NCI-H2081 treated with DMSO at 0.1 percent for 48 hours (cell line): ENCODE measurements around the gene STK38.
A peak's percentile ranks its signal among the peaks of the same experiment; 100 is the strongest.

ENCODE experiments used
- DNase-seq: peaks from one replicate; lab custom pipeline; 2025; lab: John Stamatoyannopoulos, UW

Gene STK38

GRCh38 chr6:36563928-36564284 lies 16.6 kb upstream of the STK38 start:
- no peak for DNase-seq

- no peak for DNase-seq
Measured at GRCh38 chr6:36563237-36563927, 16.1 kb upstream of the STK38 start.

- no peak for DNase-seq
Measured at GRCh38 chr6:36560822-36561221, 13.5 kb upstream of the STK38 start.

DNA sequence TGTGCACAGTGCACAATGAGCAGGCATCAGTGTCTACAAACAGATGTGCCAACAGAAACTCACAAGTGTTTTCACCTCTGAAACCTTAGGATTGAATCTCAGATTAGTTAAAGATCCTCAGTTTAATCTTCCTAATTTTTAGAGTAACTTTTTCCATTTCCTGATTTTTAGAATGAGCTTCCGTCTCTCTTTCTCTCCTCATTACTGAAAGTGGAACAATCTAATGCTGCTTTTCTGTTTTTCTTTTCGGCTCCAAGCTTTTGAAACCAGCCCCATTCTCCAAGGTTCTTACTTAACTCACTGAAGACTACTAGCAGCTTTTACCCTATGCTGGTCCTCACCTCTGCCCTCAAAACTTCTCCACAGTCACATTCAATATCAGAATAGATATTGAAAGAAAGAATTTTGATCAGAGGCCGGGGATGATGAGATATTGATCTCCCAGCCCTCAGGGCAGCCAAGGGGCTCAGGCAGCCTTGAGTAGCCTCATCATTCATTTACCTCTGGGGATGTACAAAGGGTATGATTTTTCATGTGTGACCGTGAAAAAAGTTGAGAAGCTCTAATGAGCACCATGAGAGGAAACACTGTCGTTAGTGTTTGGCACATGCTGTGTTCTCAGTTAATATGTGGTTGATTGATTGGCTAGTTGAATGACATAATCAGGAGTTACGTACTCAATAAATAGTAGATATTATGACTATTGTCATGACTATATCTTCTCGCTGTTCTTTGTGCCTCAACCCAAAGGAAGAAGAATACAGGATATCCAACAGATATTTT lies 11.9 kb upstream of the STK38 start:
- DNase-seq = no peak

- DNase-seq = no peak
Measured at GRCh38 chr6:36556281-36556680, 9.0 kb upstream of the STK38 start.

DNA sequence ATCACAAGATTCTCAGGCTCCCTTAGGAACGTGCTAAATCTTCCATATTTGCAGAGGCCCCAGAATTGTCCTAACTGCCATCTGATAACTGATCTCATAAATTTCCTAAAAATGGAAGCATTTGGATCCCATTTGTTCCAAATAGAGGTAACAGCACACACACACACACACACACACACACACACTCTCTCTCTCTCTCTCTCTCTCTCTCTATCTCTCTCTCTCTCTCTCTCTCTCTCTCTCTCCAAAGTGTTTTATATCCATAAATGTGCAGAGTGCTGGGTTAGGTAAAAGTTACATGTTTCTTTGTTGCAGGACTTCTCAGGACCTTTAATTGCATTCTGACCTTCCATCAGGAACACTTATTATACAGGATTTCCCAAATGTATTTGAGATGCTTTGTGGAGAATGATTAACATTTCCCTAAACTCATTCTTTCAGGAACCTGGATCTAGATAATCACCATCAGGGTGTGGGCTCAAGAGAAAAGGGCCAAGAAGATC lies 8.5 kb upstream of the STK38 start:
- DNase-seq = no peak

- DNase-seq = no peak
Measured at GRCh38 chr6:36550473-36551000, 3.3 kb upstream of the STK38 start.

GRCh38 chr6:36548401-36548743 lies 1.1 kb upstream of the STK38 start:
- DNase-seq = no peak

GRCh38 chr6:36547646-36548400 lies 544 bp upstream of the STK38 start:
- DNase-seq = peak; percentile 47

- no peak for DNase-seq
Measured at GRCh38 chr6:36546308-36546919, 865 bp downstream of the STK38 start.

DNA sequence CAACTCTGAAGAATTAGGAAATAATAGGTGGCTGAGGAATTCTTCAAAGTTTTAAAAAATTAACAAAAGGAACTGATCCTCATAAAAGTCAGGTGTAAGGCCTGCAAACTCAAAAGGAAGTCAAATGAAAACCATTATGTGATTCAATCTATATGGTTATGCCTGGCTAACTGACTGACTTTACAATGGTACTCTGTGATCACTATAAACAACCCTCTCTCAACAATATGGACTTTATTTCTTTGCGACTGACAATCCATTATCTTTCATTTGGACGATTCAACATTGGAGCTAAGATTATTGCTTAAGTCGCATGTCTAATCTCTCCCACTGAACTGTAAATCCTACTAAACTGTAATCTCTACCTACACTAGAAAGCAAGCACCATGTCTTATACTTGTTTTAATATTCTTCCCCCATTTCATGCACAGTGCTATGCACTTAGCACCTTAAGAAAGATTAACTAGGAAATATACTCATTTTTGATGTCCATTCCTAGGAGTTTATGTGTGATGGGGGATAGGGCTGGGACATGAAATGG lies 1.4 kb downstream of the STK38 start:
- DNase-seq = no peak

DNA sequence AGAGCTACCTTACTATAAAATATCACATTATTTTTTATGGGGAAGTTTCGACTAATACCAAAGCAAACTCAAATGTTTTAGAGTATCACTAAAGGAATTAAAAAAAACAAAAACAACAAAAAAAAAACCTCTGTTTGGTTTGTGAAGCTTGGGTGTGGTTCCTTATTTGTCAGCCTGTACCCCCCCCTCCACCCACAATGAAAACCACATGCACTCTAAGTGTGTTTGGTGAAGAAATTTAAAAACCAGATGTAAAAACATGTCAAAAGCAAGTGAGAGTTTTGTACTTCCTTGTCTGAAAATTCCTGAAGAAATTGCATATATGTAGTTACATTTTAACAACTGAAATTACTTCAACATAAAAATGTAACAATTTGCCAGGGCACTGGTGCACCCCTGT lies 3.1 kb downstream of the STK38 start:
- DNase-seq = no peak

DNA sequence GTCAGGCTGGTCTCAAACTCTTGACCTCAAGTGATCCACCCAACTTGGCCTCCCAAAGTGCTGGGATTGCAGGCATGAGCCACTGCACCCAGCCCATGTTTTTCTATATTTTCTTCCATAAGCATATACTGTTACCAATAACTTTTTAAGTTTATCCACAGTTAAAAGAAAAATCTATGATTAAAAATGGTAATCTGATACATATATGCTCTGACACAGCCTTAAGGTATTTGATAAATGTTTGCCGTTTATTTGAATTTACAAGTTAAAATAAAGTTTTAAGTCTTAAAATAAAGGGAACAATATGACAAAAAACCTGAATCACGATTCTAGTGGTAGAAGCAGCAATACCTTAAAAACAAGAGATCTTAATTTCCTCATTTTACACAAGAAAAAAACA lies 5.2 kb downstream of the STK38 start:
- no peak for DNase-seq

DNA sequence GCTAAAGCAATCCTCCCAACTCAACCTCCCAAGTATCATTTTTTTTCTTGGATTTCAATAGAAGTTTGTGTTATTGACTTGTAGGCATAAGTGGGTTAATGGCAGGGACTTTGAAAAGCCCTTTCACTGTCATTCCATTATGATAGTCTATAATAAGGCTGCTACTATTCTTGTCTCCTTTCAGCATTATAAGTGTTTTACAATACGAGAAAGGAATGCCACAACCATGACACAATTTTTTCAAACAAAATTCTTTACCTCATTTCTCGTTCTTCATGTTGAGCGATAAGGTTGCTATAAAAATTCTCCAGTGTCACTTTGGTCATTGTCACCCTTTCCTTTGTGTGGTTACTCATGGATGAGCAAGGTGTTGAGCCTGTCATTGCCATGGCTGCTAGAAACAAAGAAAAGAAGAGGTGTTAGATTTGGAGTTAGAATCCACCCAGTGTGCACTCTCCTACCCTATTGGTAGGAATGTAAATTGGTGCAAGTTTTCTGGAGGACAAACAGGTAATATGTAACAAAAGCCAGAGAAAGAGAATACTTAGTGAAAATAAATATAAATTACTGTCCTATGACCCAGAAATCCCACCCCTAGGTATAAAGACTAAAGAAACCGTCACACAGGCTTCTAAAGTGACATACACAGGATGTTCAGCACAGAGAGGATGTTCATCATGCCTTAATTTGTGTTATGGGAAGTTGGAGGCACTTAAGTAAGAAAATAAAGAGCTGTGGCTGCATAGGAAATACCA lies 7.3 kb downstream of the STK38 start:
- no peak for DNase-seq

GRCh38 chr6:36536873-36537547 lies 10.3 kb downstream of the STK38 start:
- no peak for DNase-seq

GRCh38 chr6:36533321-36533720 lies 14.0 kb downstream of the STK38 start:
- DNase-seq = no peak

DNA sequence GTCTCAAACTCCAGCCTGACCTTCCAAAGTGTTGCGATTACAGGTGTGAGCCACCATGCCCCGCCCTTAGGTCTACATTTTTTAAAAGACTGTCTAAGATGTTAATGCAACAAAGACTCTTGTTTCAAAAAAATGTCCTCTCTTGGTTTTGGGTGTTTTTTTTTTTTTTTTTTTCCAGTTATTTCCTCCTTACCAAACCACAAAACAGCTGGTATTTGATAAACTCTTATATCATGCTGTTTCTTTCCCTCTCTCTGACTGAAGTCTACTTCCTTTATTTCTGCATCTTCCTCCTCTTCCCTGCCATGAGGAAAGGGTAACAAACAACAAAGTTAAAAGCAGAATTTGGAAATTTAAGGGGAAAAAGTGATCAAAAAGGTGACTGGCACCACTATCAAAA lies 21.2 kb downstream of the STK38 start:
- no peak for DNase-seq

- no peak for DNase-seq
Measured at GRCh38 chr6:36525346-36525745, 21.9 kb downstream of the STK38 start.

DNA sequence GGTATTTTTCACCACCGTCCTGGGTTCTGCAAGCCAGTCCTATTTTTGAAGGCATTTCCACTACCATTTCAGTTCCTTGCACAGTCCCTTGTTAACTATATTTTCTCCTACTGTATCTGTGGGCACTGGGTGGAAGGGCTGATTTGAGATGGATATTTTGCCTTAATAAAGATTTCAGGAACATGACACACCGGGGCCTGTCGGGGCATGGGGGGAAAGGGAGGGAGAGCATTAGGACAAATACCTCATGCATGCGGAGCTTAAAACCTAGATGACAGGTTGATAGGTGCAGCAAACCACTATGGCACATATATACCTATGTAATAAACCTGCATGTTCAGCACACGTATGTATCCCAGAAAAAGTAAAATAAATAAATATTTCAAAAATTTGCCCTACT lies 22.4 kb downstream of the STK38 start:
- no peak for DNase-seq

DNA sequence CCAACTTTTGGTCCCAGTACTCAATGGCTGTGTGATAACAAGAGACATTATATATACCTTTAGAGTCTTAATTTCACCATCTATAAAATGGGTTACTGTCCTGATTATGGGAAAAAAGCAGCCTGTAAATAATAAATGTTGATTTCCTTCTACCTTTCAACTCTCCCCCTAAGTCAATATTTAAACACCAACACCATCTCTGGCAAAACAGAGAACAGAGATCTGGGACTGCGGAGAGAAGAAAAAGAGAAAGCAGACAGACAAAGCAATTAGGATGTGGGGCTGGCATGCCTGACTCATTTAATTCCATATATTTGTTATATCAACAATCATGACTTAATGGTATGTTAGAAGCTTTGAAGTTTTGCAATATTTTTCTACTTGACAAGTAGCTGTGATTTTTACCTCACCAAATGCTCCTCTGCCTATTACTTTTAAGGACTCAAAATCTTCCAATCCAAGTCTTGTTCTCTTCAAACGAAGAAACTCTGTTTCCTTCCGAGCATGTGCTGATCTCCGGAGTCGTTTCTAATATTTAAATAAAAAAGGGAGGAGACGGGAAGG lies 23.3 kb downstream of the STK38 start:
- no peak for DNase-seq
